H1 (cell line): ENCODE data around the gene PET100. TPM values are rescaled to one million over a fixed set of nuclear protein-coding genes. Genes with fewer than 3 reads are reported as not detected.

Source experiments
- ASH2L ChIP-seq: fragments of 200-600, 300-600 bp; sonication (generic); IDR thresholded peaks from one replicate; pipeline ENCODE4 v1.7.1; 2017; ENCODE audit warnings: low read length
- BACH1 ChIP-seq: IDR thresholded peaks from 2 replicates; pipeline ENCODE4 v1.6.1; 2012; ENCODE audit warnings: low read length, improper control_type of control experiment
- CBX8 ChIP-seq: fragments of 300-800, 300-1000 bp; sonication (generic); IDR thresholded peaks from 2 replicates; pipeline ENCODE4 v1.7.1; 2016; ENCODE audit warnings: low read depth, low read length, borderline replicate concordance
- CHD7 ChIP-seq: fragments of 300-600 bp; sonication (generic); IDR thresholded peaks from 2 replicates; pipeline ENCODE4 v1.7.1; 2012; ENCODE audit warnings: low read length, moderate library complexity, mild to moderate bottlenecking, inconsistent platforms; ENCODE audit not compliant: insufficient replicate concordance
- FOSL1 ChIP-seq: IDR thresholded peaks from 2 replicates; pipeline ENCODE4 v1.6.1; 2011; ENCODE audit warnings: mild to moderate bottlenecking, low read depth, low read length, moderate library complexity; ENCODE audit not compliant: insufficient read depth
- KDM4A ChIP-seq: IDR thresholded peaks from one replicate; pipeline ENCODE4 v1.7.1; 2012; ENCODE audit warnings: low read depth, mild to moderate bottlenecking, moderate library complexity, low read length, inconsistent platforms; ENCODE audit not compliant: severe bottlenecking
- SAP30 ChIP-seq: fragments of 300-600 bp; sonication (generic); IDR thresholded peaks from 2 replicates; pipeline ENCODE4 v1.7.1; 2012; ENCODE audit warnings: low read length, moderate library complexity, mild to moderate bottlenecking, inconsistent platforms; ENCODE audit not compliant: insufficient read depth, insufficient replicate concordance
- polyA plus RNA-seq, 7 experiments: library from polyadenylated mRNA; depleted of rRNA in 3 of 7; stranded (reverse) in 5 of 7; unstranded in 2 of 7; fragments of >200 nt in 5 of 7; fragments of 200-250 nt in 2 of 7; gene quantifications; 1 replicate in 5 of 7; 2 replicates in 1 of 7; 4 replicates in 1 of 7; pipeline versions ENCODE4 v1.2.1 to v1.2.3, GENCODE V29; 2011 to 2013; ENCODE audit warnings: missing spikeins in 2 of 7, mixed read lengths in 2 of 7
- total RNA-seq: library from RNA; stranded (reverse); fragmentation: NEBNext Ultra II Directional; extraction: Animal tissue kit (Norgen Biotek cat#: 25700); gene quantifications from 2 replicates; pipeline ENCODE4 v1.2.1, GENCODE V29; 2021
- TF ChIP-seq, protein P1 (sequence below), 3 experiments: IDR thresholded peaks; 1 replicate in 2 of 3; 2 replicates in 1 of 3; pipeline versions ENCODE4 v1.5.1 to v1.6.1; 2011; ENCODE audit warnings: low read length in 3 of 3, mild to moderate bottlenecking in 3 of 3, inconsistent platforms in 2 of 3, low read depth in 1 of 3, moderate library complexity in 1 of 3; ENCODE audit not compliant: insufficient read depth in 1 of 3; ENCODE audit errors: control extremely low read depth in 1 of 3

The PET100 gene
- total and polyA plus RNA-seq, 2 of the 8 experiments (the other 6 are each of a cell fraction or from before 2014, with no cell fraction given) = 80.8 to 105 TPM

GRCh38 chr19:7670790-7671189 is 41.2 kb downstream of the PET100 start (continued):
- TF ChIP-seq, protein P1, sequence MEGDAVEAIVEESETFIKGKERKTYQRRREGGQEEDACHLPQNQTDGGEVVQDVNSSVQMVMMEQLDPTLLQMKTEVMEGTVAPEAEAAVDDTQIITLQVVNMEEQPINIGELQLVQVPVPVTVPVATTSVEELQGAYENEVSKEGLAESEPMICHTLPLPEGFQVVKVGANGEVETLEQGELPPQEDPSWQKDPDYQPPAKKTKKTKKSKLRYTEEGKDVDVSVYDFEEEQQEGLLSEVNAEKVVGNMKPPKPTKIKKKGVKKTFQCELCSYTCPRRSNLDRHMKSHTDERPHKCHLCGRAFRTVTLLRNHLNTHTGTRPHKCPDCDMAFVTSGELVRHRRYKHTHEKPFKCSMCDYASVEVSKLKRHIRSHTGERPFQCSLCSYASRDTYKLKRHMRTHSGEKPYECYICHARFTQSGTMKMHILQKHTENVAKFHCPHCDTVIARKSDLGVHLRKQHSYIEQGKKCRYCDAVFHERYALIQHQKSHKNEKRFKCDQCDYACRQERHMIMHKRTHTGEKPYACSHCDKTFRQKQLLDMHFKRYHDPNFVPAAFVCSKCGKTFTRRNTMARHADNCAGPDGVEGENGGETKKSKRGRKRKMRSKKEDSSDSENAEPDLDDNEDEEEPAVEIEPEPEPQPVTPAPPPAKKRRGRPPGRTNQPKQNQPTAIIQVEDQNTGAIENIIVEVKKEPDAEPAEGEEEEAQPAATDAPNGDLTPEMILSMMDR (IDR thresholded peaks at IDR 0.05; ENCODE audit: control extremely low read depth in 1 of 3, insufficient read depth in 1 of 3, low read depth in 1 of 3, low read length in 3 of 3) = no peak
- TF ChIP-seq ASH2L (no peak), SAP30 (no peak), BACH1 (no peak), CHD7 (no peak), CBX8 (no peak), KDM4A (peak; percentile 44), FOSL1 (no peak)
